Neural cell (in vitro differentiated cells): ENCODE measurements around the gene PTPRA. TPM values are rescaled to one million over a fixed set of nuclear protein-coding genes. Genes with fewer than 3 reads are reported as not detected.
"Not testable (repeated sequence)": the region's sequence is repeated elsewhere in the genome, so short reads cannot be mapped to it uniquely, and the experiment has no call there.

Source experiments
- H2AFZ ChIP-seq: fragments of 200-600, 300-800 bp; sonication (generic), shearing (Covaris generic); 2 replicates; pipeline ENCODE4 v1.6.0; 2014; ENCODE audit warnings: low read depth, mild to moderate bottlenecking, antibody characterized with exemption, low read length, moderate library complexity
- H3F3A ChIP-seq: fragments of 200-600 bp; shearing (Covaris generic); 2 replicates; pipeline ENCODE4 v1.6.1; 2016; ENCODE audit warnings: mild to moderate bottlenecking, moderate library complexity, mixed read lengths, antibody characterized with exemption, low read length; ENCODE audit not compliant: insufficient read depth, poor library complexity, severe bottlenecking
- H3K27ac ChIP-seq: fragments of 200-600, 300-800 bp; sonication (generic), shearing (Covaris generic); 2 replicates; pipeline ENCODE4 v1.5.1; 2014; ENCODE audit warnings: mild to moderate bottlenecking, low read length, moderate library complexity
- H3K27me3 ChIP-seq: fragments of 300-800, 200-600 bp; sonication (generic), shearing (Covaris generic); 2 replicates; pipeline ENCODE4 v1.6.0; 2014; ENCODE audit warnings: mild to moderate bottlenecking, low read depth, low read length, moderate library complexity; ENCODE audit not compliant: insufficient read depth
- H3K36me3 ChIP-seq: fragments of 300-800, 200-600 bp; sonication (generic), shearing (Covaris generic); 2 replicates; pipeline ENCODE4 v1.5.1; 2014; ENCODE audit warnings: mild to moderate bottlenecking, antibody characterized with exemption, low read length, moderate library complexity; ENCODE audit not compliant: insufficient read depth
- H3K4me2 ChIP-seq: fragments of 300-800, 200-600 bp; sonication (generic), shearing (Covaris generic); 2 replicates; pipeline ENCODE4 v1.6.0; 2014; ENCODE audit warnings: mild to moderate bottlenecking, low read length
- H3K4me3 ChIP-seq: fragments of 300-800, 200-600 bp; sonication (generic), shearing (Covaris generic); 2 replicates; pipeline ENCODE4 v1.5.1; 2014; ENCODE audit warnings: mild to moderate bottlenecking, low read length, moderate library complexity
- H3K79me2 ChIP-seq: fragments of 200-600 bp; shearing (Covaris generic); replicated peaks from 2 replicates; pipeline ENCODE4 v1.6.0; 2014; ENCODE audit warnings: mild to moderate bottlenecking, low read length, moderate library complexity; ENCODE audit not compliant: insufficient read depth
- H3K9ac ChIP-seq: fragments of 300-800, 200-600 bp; sonication (generic), shearing (Covaris generic); 2 replicates; pipeline ENCODE4 v1.6.1; 2016; ENCODE audit warnings: mild to moderate bottlenecking, low read length, mixed read lengths
- H3K9me2 ChIP-seq: fragments of 200-600 bp; shearing (Covaris generic); 2 replicates; pipeline ENCODE4 v1.6.1; 2016; ENCODE audit warnings: mild to moderate bottlenecking, low read length, mixed read lengths; ENCODE audit not compliant: insufficient read depth
- H3K9me3 ChIP-seq: fragments of 200-600, 300-800 bp; sonication (generic), shearing (Covaris generic); 2 replicates; pipeline ENCODE4 v1.6.1; 2016; ENCODE audit warnings: mild to moderate bottlenecking, mixed run types, low read length, moderate library complexity, mixed read lengths
- H4K20me1 ChIP-seq: fragments of 200-600 bp; shearing (Covaris generic); 2 replicates; pipeline ENCODE4 v1.6.1; 2016; ENCODE audit warnings: mild to moderate bottlenecking, mixed run types; ENCODE audit not compliant: insufficient read depth
- CTCF ChIP-seq: fragments of 450-650 bp; IDR thresholded peaks from 2 replicates; pipeline ENCODE4 v1.5.1; 2014; ENCODE audit warnings: antibody characterized with exemption, mild to moderate bottlenecking, moderate library complexity; ENCODE audit not compliant: poor library complexity, severe bottlenecking
- EP300 ChIP-seq: fragments of 450-650 bp; conservative IDR thresholded peaks from 2 replicates; pipeline ENCODE4 v1.6.1; 2014; ENCODE audit warnings: antibody characterized with exemption, mild to moderate bottlenecking, moderate library complexity; ENCODE audit not compliant: poor library complexity, severe bottlenecking
- EZH2 ChIP-seq: fragments of 200-600, 300-800 bp; shearing (Covaris generic), sonication (generic); IDR thresholded peaks from 2 replicates; pipeline ENCODE4 v1.6.1; 2014; ENCODE audit warnings: antibody characterized with exemption, low read length, borderline replicate concordance, mild to moderate bottlenecking; ENCODE audit not compliant: insufficient read depth, poor library complexity, severe bottlenecking
- MXI1 ChIP-seq: fragments of 450-650 bp; conservative IDR thresholded peaks from 2 replicates; pipeline ENCODE4 v1.6.1; 2014; ENCODE audit warnings: antibody characterized with exemption, mild to moderate bottlenecking; ENCODE audit not compliant: poor library complexity, severe bottlenecking
- POLR2AphosphoS5 ChIP-seq: IDR thresholded peaks from 2 replicates; pipeline ENCODE4 v1.6.1; 2012
- RAD21 ChIP-seq: fragments of 450-650 bp; conservative IDR thresholded peaks from 2 replicates; pipeline ENCODE4 v1.6.1; 2014; ENCODE audit warnings: antibody characterized with exemption, mild to moderate bottlenecking, moderate library complexity
- REST ChIP-seq: IDR thresholded peaks from 2 replicates; pipeline ENCODE4 v1.6.1; 2012; ENCODE audit warnings: borderline replicate concordance
- SMC3 ChIP-seq: fragments of 450-650 bp; conservative IDR thresholded peaks from 2 replicates; pipeline ENCODE4 v1.6.1; 2014; ENCODE audit warnings: antibody characterized with exemption, mild to moderate bottlenecking, moderate library complexity; ENCODE audit not compliant: poor library complexity
- TAF1 ChIP-seq: IDR thresholded peaks from 2 replicates; pipeline ENCODE4 v1.6.1; 2012; ENCODE audit warnings: low read depth
- polyA plus RNA-seq: library from polyadenylated mRNA; depleted of rRNA; stranded (reverse); fragments of >200 nt; gene quantifications from 2 replicates; pipeline ENCODE4 v1.2.3, GENCODE V29; 2014

PTPRA gene
- polyA plus RNA-seq, 1 donor from 2014 or later = 68.2 TPM

GRCh38 chr20:3059489-3059888 is 186.2 kb downstream of the PTPRA start:
- no peak overlapping the region for H3K27ac ChIP-seq
- no peaks in the 10 kb centered on the region for H4K20me1 ChIP-seq
- no peaks in the 10 kb centered on the region for H3F3A ChIP-seq
- H3K9ac ChIP-seq = no peak overlapping the region
- no peak overlapping the region for H3K4me2 ChIP-seq
- no peaks in the 10 kb centered on the region for H3K9me2 ChIP-seq
- TF ChIP-seq EP300 (no peak), REST (no peak), CTCF (no peak), EZH2 (no peak), RAD21 (no peak), TAF1 (no peak), POLR2AphosphoS5 (no peak), SMC3 (no peak), MXI1 (no peak)
- H3K27me3 ChIP-seq = no peaks in the 10 kb centered on the region
- H2AFZ ChIP-seq = no peak overlapping the region
- no peak overlapping the region for H3K4me3 ChIP-seq
- no peaks in the 10 kb centered on the region for H3K9me3 ChIP-seq
- no peaks in the 10 kb centered on the region for H3K79me2 ChIP-seq
- H3K36me3 ChIP-seq = no peaks in the 10 kb centered on the region

- not testable (repeated sequence) for H4K20me1 ChIP-seq, H3K79me2 ChIP-seq, H3K27me3 ChIP-seq, H2AFZ ChIP-seq, H3K4me2 ChIP-seq, H3K9ac ChIP-seq, H3K9me2 ChIP-seq, H3K9me3 ChIP-seq, H3F3A ChIP-seq, H3K27ac ChIP-seq, H3K36me3 ChIP-seq, H3K4me3 ChIP-seq
Observed at GRCh38 chr20:3064119-3064518, 190.8 kb downstream of the PTPRA start.
